A673 (cell line): Measurements from ENCODE around the gene TNS3. TPM values are rescaled to one million over a fixed set of nuclear protein-coding genes. Genes with fewer than 3 reads are reported as not detected.

Experiments
- BruUV-seq: library from RNA; stranded (reverse); fragments of 400-500 nt; replicated peaks from 2 replicates; lab custom pipeline; 2021; lab: Mats Ljungman, UMichigan
- CTCF ChIA-PET: fragments of 300-600 bp; sonication (Branson Sonifier 250); formaldehyde crosslinking; loops from one replicate; lab custom pipeline; 2022; ENCODE audit warnings: antibody characterized with exemption; lab: Charles Lee
- POLR2A ChIA-PET: fragments of 300-600 bp; sonication (Branson Sonifier 250); formaldehyde crosslinking; loops from one replicate; lab custom pipeline; 2022; ENCODE audit warnings: antibody characterized with exemption; ENCODE audit not compliant: low non-redundant PET; lab: Charles Lee
- DNase-seq: peaks from one replicate; pipeline ENCODE4 v3.0.0-alpha.2; 2015; ENCODE audit warnings: low spot score
- H3K27ac ChIP-seq: fragments of 200-600 bp; sonication (generic); 2 replicates; pipeline ENCODE4 v1.5.1; 2016; ENCODE audit warnings: mixed run types, low read depth, mild to moderate bottlenecking, mixed read lengths, antibody characterized with exemption, low read length; ENCODE audit not compliant: poor library complexity, severe bottlenecking
- H3K27me3 ChIP-seq: fragments of 200-600 bp; sonication (generic); replicated peaks from 2 replicates; pipeline ENCODE4 v1.6.1; 2017; ENCODE audit warnings: mixed run types, low read depth, mild to moderate bottlenecking, mixed read lengths, antibody characterized with exemption, low read length; ENCODE audit not compliant: insufficient read depth, poor library complexity
- H3K36me3 ChIP-seq: fragments of 200-600 bp; sonication (generic); 2 replicates; pipeline ENCODE4 v1.6.1; 2016; ENCODE audit warnings: mixed run types, mild to moderate bottlenecking, mixed read lengths, antibody characterized with exemption, low read length; ENCODE audit not compliant: insufficient read depth, poor library complexity, severe bottlenecking
- H3K4me1 ChIP-seq: fragments of 200-600 bp; sonication (generic); 2 replicates; pipeline ENCODE4 v1.6.1; 2017; ENCODE audit warnings: mixed run types, mild to moderate bottlenecking, mixed read lengths, antibody characterized with exemption, low read length; ENCODE audit not compliant: insufficient read depth, poor library complexity, severe bottlenecking
- H3K4me3 ChIP-seq: fragments of 200-600 bp; sonication (generic); 2 replicates; pipeline ENCODE4 v1.5.1; 2016; ENCODE audit warnings: low read depth, mixed run types, mild to moderate bottlenecking, mixed read lengths, low read length; ENCODE audit not compliant: poor library complexity, severe bottlenecking
- H3K9me3 ChIP-seq: fragments of 200-600 bp; sonication (generic); 2 replicates; pipeline ENCODE4 v1.6.1; 2016; ENCODE audit warnings: mixed run types, low read depth, mild to moderate bottlenecking, mixed read lengths, antibody characterized with exemption, low read length; ENCODE audit not compliant: poor library complexity, severe bottlenecking
- EZH2 ChIP-seq: fragments of 200-600 bp; sonication (generic); IDR thresholded peaks from 2 replicates; pipeline ENCODE4 v1.6.1; 2017; ENCODE audit warnings: borderline replicate concordance, low read depth, mild to moderate bottlenecking, mixed read lengths, antibody characterized with exemption, low read length; ENCODE audit not compliant: poor library complexity, severe bottlenecking
- intact Hi-C: fragments of 100-400 bp; cut with micrococcal nuclease; formaldehyde crosslinking; loops from one replicate; pipeline ENCODE4 v1.10.0; 2022; ENCODE audit not compliant: unreplicated experiment
- total RNA-seq: library from RNA; stranded (reverse); gene quantifications from 2 replicates; pipeline ENCODE4 v1.2.3, GENCODE V29; 2021
- TF ChIP-seq, protein P1 (sequence below): fragments of 300-800, 200-600 bp; sonication (generic); conservative IDR thresholded peaks from 2 replicates; pipeline ENCODE4 v1.5.1; 2017; ENCODE audit warnings: low read depth, mild to moderate bottlenecking, antibody characterized with exemption, low read length, moderate library complexity, mixed read lengths

TNS3 gene
- total RNA-seq, 1 experiment from 2014 or later = not detected

DNA sequence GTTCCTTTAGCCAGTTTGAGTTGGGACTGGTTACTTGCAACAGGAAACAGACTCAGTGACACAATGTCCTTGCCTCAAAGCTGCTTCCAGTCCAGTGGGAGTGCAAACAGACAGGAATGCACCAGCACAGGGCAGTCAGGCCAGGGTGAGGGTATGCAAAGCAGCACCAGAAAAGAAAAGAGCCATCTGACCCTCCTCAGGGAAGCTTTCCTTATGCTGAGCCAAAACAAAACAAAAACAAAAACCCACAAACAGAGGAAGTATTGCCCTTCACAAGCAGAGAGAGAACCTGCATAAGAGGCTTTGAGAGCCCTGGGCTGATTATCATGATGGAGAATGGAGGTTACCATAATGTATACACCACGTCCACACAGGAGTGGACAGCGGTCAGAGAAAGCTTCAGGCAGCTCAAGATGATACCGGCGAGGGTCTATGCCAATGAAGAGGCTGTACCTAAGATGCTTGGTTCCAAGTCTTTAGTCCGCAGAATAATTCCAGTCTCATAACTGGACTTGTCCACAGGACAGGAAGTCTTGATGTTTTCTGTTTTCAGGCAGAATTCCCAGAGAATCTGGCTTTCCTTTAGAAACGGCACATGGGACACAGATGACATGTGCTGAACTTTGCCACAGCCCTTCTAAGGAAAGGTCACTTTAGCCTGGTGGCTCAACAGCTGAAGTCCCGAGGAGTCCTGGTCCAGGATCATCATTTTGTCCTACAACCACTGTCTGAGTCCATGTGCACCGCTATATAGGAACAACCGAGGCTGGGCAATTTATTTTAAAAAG, 263.3 kb downstream of the TNS3 start:
- CTCF ChIA-PET = no interaction called here
- POLR2A ChIA-PET = interaction anchor here (0.6 kb wide), 1 partner anchor 16 kb away, joined by 5 read pairs; no protein-coding TSS in a partner anchor

DNA sequence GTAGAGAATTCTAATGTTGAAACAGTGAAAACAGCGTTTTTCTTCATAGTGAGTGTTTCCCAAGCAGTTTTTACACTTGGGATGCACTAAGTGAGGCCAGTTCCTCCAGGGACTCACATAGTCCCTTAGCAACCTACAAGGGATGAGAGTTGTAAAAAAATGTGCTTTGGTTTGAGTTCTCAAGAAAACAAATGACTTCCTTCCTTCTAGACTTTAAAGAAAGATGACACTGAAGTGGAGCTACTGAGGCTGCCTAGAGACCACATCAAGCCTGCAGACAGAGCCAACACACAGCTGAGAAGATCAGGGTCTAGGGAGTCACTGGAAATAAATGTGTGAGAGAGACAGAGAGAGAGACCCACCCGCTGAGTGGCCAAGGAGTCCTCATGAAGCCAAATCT, 264.4 kb downstream of the TNS3 start:
- POLR2A ChIA-PET = no interaction called here
- Histone ChIP-seq H3K4me1 (no peaks in the 10 kb centered on the region), H3K27me3 (peaks cover 20% of the 10 kb centered on the region), H3K9me3 (no peaks in the 10 kb centered on the region), H3K27ac (no peak overlapping the region), H3K4me3 (no peak overlapping the region), H3K36me3 (no peaks in the 10 kb centered on the region)
- TF ChIP-seq EZH2 = no peak
- TF ChIP-seq, protein P1, sequence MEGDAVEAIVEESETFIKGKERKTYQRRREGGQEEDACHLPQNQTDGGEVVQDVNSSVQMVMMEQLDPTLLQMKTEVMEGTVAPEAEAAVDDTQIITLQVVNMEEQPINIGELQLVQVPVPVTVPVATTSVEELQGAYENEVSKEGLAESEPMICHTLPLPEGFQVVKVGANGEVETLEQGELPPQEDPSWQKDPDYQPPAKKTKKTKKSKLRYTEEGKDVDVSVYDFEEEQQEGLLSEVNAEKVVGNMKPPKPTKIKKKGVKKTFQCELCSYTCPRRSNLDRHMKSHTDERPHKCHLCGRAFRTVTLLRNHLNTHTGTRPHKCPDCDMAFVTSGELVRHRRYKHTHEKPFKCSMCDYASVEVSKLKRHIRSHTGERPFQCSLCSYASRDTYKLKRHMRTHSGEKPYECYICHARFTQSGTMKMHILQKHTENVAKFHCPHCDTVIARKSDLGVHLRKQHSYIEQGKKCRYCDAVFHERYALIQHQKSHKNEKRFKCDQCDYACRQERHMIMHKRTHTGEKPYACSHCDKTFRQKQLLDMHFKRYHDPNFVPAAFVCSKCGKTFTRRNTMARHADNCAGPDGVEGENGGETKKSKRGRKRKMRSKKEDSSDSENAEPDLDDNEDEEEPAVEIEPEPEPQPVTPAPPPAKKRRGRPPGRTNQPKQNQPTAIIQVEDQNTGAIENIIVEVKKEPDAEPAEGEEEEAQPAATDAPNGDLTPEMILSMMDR = no peak
- intact Hi-C loops = no loop called here
- no peak for DNase-seq
- BruUV-seq = no TSS peak
- CTCF ChIA-PET = no interaction called here

More for the DNA sequence above, 263.3 kb downstream of the TNS3 start:
- no peak overlapping the region for H3K4me3 ChIP-seq
- intact Hi-C loops = no loop called here
- H3K9me3 ChIP-seq = no peaks in the 10 kb centered on the region
- no TSS peak for BruUV-seq
- H3K27me3 ChIP-seq = peaks cover 26% of the 10 kb centered on the region
- TF ChIP-seq, protein P1 = no peak
- no peak for TF ChIP-seq EZH2
- H3K4me1 ChIP-seq = no peaks in the 10 kb centered on the region
- H3K36me3 ChIP-seq = no peaks in the 10 kb centered on the region
- H3K27ac ChIP-seq = no peak overlapping the region
- no peak for DNase-seq

GRCh38 chr7:47314728-47315607, 266.9 kb downstream of the TNS3 start:
- no peak for DNase-seq
- Histone ChIP-seq H3K36me3 (no peaks in the 10 kb centered on the region), H3K27ac (no peak overlapping the region), H3K4me1 (no peaks in the 10 kb centered on the region), H3K9me3 (no peaks in the 10 kb centered on the region), H3K27me3 (peaks cover 10% of the 10 kb centered on the region), H3K4me3 (no peak overlapping the region)
- intact Hi-C loops = no loop called here
- BruUV-seq = no TSS peak
- ChIA-PET POLR2A (no interaction called here), CTCF (no interaction called here)
- TF ChIP-seq EZH2 = no peak
- TF ChIP-seq, protein P1 = no peak
